ENCODE measurements around the gene ZNF775.

ZNF775 gene

DNA sequence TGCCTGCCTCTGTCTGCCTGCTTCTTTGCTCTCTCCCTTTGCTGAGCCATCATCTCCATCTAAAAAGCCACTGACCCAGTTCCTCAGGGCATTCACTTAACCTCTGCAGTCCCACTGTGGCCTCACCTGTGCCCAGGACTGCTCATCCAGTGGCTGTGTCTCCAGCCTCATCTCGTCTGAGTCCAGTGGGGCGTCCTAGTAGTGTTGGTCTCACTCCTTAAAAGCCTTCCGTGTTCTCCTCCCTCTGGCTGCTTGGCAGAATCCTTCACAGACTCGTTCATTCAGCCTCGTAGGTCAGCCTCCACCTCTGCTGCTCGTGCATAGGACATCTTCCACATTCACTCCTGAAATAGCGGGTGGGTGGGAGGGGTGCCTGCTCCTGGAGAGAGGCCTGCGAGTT lies 45.0 kb upstream of the ZNF775 start:
- TF ChIP-seq RAD21 (IDR thresholded peaks at IDR 0.05; ENCODE audit: low read depth) (no peak), CEBPB (IDR thresholded peaks at IDR 0.05) (no peak), EGR1 (IDR thresholded peaks at IDR 0.05) (no peak), TEAD4 (IDR thresholded peaks at IDR 0.05) (no peak)
- TF ChIP-seq, protein P1, sequence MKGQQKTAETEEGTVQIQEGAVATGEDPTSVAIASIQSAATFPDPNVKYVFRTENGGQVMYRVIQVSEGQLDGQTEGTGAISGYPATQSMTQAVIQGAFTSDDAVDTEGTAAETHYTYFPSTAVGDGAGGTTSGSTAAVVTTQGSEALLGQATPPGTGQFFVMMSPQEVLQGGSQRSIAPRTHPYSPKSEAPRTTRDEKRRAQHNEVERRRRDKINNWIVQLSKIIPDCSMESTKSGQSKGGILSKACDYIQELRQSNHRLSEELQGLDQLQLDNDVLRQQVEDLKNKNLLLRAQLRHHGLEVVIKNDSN (IDR thresholded peaks at IDR 0.05), result no peak

GRCh38 chr7:150335108-150335773 lies 43.9 kb upstream of the ZNF775 start:
- no peak for TF ChIP-seq TCF12 (IDR thresholded peaks at IDR 0.05; ENCODE audit: low read depth)
- TF ChIP-seq YY1 (IDR thresholded peaks at IDR 0.05; ENCODE audit: low read depth), result no peak
- TF ChIP-seq ZBTB7A (IDR thresholded peaks at IDR 0.05; ENCODE audit: low read depth), result no peak
- no peak for TF ChIP-seq CEBPB (IDR thresholded peaks at IDR 0.05)
- TF ChIP-seq, protein P1 (IDR thresholded peaks at IDR 0.05), result no peak
- TF ChIP-seq NFIC (IDR thresholded peaks at IDR 0.05), result no peak

DNA sequence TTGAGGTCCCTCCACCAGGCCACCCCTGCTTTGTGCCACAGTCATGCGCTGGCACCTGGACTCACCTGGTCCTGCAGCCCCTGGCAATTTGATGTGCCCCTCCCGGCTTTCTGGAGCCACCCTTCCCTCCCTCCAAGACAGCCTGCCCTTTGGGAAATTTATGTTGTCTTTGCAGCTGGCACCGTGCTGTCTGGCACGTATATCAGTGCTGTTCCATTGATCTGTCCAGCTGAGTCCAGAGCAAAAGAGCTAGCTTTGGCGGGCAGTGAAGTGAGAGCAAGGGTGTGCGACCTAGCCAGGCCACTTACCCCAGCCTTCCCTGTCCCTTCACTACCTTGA lies 43.4 kb upstream of the ZNF775 start:
- TF ChIP-seq YY1 (IDR thresholded peaks at IDR 0.05; ENCODE audit: low read depth) (no peak), EP300 (IDR thresholded peaks at IDR 0.05; ENCODE audit: borderline replicate concordance) (no peak), CREB1 (IDR thresholded peaks at IDR 0.05; ENCODE audit: low read depth) (no peak), FOXM1 (IDR thresholded peaks at IDR 0.05; ENCODE audit: borderline replicate concordance, low read depth) (no peak)

DNA sequence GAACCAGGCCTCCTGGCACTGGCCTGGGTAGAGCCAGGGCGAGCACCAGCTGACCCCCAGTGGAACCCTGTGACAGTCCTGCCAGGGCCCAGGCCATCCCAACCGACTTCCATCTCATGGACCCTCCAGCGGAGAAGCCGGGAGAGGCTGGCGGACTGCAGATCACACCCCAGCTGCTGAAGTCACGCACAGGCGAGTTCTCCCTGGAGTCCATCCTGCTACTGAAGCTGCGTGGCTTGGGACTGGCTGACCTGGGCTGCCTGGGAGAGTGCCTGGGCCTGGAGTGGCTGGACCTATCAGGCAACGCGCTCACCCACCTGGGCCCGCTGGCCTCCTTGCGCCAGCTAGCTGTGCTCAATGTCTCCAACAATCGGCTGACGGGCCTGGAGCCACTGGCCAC lies 42.4 kb upstream of the ZNF775 start:
- TF ChIP-seq FOXM1 (IDR thresholded peaks at IDR 0.05; ENCODE audit: borderline replicate concordance, low read depth) (no peak), ZBTB7A (IDR thresholded peaks at IDR 0.05; ENCODE audit: low read depth) (no peak), TEAD4 (IDR thresholded peaks at IDR 0.05) (no peak)
- TF ChIP-seq, protein P2, sequence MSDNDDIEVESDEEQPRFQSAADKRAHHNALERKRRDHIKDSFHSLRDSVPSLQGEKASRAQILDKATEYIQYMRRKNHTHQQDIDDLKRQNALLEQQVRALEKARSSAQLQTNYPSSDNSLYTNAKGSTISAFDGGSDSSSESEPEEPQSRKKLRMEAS (IDR thresholded peaks at IDR 0.05), result no peak

GRCh38 chr7:150337179-150337578 lies 42.0 kb upstream of the ZNF775 start:
- TF ChIP-seq, protein P1 (IDR thresholded peaks at IDR 0.05), result no peak
- TF ChIP-seq TEAD4 (IDR thresholded peaks at IDR 0.05), result no peak
- TF ChIP-seq TAF1 (IDR thresholded peaks at IDR 0.05; ENCODE audit: low read depth), result no peak
- no peak for TF ChIP-seq RAD21 (IDR thresholded peaks at IDR 0.05; ENCODE audit: low read depth)
- TF ChIP-seq EP300 (IDR thresholded peaks at IDR 0.05; ENCODE audit: borderline replicate concordance), result no peak
- TF ChIP-seq, protein P3, sequence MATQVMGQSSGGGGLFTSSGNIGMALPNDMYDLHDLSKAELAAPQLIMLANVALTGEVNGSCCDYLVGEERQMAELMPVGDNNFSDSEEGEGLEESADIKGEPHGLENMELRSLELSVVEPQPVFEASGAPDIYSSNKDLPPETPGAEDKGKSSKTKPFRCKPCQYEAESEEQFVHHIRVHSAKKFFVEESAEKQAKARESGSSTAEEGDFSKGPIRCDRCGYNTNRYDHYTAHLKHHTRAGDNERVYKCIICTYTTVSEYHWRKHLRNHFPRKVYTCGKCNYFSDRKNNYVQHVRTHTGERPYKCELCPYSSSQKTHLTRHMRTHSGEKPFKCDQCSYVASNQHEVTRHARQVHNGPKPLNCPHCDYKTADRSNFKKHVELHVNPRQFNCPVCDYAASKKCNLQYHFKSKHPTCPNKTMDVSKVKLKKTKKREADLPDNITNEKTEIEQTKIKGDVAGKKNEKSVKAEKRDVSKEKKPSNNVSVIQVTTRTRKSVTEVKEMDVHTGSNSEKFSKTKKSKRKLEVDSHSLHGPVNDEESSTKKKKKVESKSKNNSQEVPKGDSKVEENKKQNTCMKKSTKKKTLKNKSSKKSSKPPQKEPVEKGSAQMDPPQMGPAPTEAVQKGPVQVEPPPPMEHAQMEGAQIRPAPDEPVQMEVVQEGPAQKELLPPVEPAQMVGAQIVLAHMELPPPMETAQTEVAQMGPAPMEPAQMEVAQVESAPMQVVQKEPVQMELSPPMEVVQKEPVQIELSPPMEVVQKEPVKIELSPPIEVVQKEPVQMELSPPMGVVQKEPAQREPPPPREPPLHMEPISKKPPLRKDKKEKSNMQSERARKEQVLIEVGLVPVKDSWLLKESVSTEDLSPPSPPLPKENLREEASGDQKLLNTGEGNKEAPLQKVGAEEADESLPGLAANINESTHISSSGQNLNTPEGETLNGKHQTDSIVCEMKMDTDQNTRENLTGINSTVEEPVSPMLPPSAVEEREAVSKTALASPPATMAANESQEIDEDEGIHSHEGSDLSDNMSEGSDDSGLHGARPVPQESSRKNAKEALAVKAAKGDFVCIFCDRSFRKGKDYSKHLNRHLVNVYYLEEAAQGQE (IDR thresholded peaks at IDR 0.05; ENCODE audit: low read depth), result no peak
- no peak for TF ChIP-seq CREB1 (IDR thresholded peaks at IDR 0.05; ENCODE audit: low read depth)
- TF ChIP-seq, protein P2 (IDR thresholded peaks at IDR 0.05), result no peak
- TF ChIP-seq ZBTB7A (IDR thresholded peaks at IDR 0.05; ENCODE audit: low read depth), result no peak
- no peak for TF ChIP-seq EGR1 (IDR thresholded peaks at IDR 0.05)
- TF ChIP-seq NFIC (IDR thresholded peaks at IDR 0.05), result no peak
- TF ChIP-seq TCF12 (IDR thresholded peaks at IDR 0.05; ENCODE audit: low read depth), result no peak

DNA sequence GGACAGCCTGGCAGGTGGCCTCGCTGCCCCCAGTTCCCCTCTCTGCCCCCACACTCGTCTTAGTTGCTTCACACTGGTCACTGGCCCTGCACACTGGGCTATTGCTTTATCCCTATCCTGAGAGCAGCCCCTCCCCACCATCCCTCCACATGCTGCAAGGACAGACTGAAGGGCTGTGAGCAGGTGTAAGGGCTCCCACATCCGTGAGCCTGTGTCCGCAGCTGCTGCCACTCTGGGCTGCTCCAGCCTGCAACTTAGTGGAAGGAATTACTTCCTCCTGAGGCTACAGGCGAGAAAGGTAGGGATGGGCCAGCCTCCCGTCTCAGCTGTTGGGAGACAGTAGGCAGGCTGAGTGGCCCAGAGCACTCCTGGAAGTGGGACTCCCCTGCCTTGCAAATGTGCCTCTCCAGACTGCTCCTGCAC lies 41.5 kb upstream of the ZNF775 start:
- TF ChIP-seq CEBPB (IDR thresholded peaks at IDR 0.05) (no peak), TCF12 (IDR thresholded peaks at IDR 0.05; ENCODE audit: low read depth) (no peak), RAD21 (IDR thresholded peaks at IDR 0.05; ENCODE audit: low read depth) (no peak), EP300 (IDR thresholded peaks at IDR 0.05; ENCODE audit: borderline replicate concordance) (no peak), EGR1 (IDR thresholded peaks at IDR 0.05) (no peak), TAF1 (IDR thresholded peaks at IDR 0.05; ENCODE audit: low read depth) (no peak)
- TF ChIP-seq, protein P1 (IDR thresholded peaks at IDR 0.05), result no peak
- TF ChIP-seq, protein P2 (IDR thresholded peaks at IDR 0.05), result no peak
- TF ChIP-seq, protein P3 (IDR thresholded peaks at IDR 0.05; ENCODE audit: low read depth), result no peak

Measured in Ishikawa (cell line).